ENCODE results near the gene LRRK2.

Gene LRRK2

DNA sequence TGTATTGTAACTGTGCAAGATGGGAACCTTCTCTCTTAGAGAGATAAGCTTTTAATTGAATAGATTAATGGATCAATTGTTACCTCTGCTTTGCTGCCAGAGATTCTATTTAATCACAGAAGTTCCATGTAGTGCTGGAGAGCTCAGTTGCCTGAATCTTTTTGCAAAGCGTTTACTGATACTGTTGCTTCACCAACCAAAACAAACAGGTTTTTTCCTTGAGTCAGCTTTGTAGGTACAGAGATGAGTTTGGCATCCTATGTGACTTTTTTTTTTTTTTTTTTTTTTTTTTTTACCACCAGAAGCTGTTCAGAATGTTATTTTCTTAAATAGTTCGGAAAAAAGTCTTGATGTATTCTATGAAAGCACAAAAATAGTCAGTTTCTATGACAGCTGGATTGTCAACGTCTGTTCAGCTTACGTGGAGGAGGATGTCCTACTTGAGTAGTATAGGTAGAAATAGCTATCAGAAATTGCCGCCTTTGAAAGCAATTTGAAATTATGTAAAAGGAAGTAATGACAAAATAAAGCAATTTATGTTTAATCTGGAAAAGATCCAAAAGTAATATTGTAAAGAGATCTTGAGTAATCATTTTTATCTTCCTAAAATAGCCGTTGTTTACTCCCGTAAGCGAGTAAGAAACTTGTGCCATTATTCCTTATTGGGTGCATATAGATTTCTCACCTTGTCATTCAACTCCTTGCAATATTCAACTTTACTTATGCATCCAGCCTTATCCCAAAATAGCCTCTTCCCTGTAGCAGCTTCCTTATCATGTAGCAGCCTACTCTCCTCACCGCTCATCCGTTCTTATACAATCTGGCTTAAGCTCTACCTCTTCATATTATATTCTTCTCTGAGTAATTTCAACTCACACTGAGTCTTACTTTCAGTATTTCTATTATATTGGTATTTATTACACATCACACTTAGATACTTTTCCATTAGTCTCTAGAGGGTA lies 5.2 kb downstream of the LRRK2 start:
- no peak overlapping the region for H3K4me3 ChIP-seq (ENCODE audit: low read depth, low read length)
- H3K27me3 ChIP-seq (ENCODE audit: control insufficient read depth, insufficient read depth, low read length): no peaks in the 10 kb centered on the region
- peaks cover 11% of the 10 kb centered on the region for H3K79me2 ChIP-seq
- H3K4me1 ChIP-seq: peaks cover 4% of the 10 kb centered on the region
- no peak overlapping the region for H2AFZ ChIP-seq
- TF ChIP-seq, protein P1, sequence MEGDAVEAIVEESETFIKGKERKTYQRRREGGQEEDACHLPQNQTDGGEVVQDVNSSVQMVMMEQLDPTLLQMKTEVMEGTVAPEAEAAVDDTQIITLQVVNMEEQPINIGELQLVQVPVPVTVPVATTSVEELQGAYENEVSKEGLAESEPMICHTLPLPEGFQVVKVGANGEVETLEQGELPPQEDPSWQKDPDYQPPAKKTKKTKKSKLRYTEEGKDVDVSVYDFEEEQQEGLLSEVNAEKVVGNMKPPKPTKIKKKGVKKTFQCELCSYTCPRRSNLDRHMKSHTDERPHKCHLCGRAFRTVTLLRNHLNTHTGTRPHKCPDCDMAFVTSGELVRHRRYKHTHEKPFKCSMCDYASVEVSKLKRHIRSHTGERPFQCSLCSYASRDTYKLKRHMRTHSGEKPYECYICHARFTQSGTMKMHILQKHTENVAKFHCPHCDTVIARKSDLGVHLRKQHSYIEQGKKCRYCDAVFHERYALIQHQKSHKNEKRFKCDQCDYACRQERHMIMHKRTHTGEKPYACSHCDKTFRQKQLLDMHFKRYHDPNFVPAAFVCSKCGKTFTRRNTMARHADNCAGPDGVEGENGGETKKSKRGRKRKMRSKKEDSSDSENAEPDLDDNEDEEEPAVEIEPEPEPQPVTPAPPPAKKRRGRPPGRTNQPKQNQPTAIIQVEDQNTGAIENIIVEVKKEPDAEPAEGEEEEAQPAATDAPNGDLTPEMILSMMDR (IDR thresholded peaks at IDR 0.05): no peak
- H3K4me2 ChIP-seq (ENCODE audit: low read length): no peak overlapping the region
- H3K9ac ChIP-seq: no peak overlapping the region
- no peaks in the 10 kb centered on the region for H3K9me3 ChIP-seq (ENCODE audit: control insufficient read depth, low read length)
- H3K27ac ChIP-seq: no peak overlapping the region
- no peaks in the 10 kb centered on the region for H3K36me3 ChIP-seq (ENCODE audit: control insufficient read depth, insufficient read depth, low read length)

DNA sequence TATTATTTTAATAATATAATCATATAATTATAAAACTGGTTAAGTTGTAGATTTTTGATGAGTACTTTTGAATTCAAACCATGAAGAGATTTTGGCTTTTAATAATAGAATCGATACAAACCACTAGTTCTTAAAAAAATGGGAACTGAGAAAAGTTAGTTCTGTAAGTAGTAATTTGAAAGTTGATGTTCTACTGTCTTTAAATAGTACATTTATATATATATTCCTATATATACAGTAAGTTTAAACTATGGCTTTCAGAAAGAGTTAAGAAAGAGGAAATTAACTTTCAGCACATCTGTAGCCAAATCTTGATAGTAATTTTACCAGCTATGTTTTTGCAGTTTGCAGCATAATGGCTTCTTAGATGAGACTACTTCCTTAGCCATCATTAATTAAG lies 7.8 kb downstream of the LRRK2 start:
- TF ChIP-seq, protein P1 (IDR thresholded peaks at IDR 0.05): no peak
- no peaks in the 10 kb centered on the region for H3K9me3 ChIP-seq (ENCODE audit: control insufficient read depth, low read length)

DNA sequence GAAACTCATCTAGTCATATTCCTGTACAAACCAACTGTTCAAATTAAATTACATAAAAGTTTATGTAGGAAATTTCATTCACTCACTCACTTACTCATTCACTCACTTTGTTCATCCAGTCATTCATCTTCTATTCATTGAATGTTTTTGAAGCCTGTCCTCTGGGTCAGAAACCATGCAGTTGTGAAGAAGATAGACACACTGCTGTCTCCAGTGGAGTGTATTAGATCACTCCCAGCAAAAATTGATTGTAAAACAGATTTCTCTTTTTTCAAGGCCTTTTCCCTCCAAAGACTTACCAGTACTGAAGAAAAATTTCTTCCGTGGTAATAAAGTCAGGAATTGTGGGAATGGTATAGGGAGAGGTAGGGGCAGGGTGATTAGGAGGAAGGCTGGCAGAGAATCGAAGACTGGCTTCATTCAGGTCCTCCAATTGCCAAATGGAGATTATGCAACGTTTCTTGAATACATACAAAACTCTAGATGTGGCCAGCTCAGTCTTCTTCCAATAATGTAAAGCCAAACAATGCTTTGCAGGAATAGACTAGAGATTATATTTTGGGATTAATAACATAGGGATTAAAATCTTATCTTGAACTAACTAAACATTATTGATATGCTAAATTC lies 9.1 kb downstream of the LRRK2 start:
- H3K9ac ChIP-seq: no peak overlapping the region
- H3K9me3 ChIP-seq (ENCODE audit: control insufficient read depth, low read length): no peaks in the 10 kb centered on the region
- no peak overlapping the region for H3K27ac ChIP-seq
- no peak overlapping the region for H3K4me3 ChIP-seq (ENCODE audit: low read depth, low read length)
- H3K36me3 ChIP-seq (ENCODE audit: control insufficient read depth, insufficient read depth, low read length): no peaks in the 10 kb centered on the region
- H3K4me2 ChIP-seq (ENCODE audit: low read length): no peak overlapping the region
- H2AFZ ChIP-seq: no peak overlapping the region
- no peaks in the 10 kb centered on the region for H3K27me3 ChIP-seq (ENCODE audit: control insufficient read depth, insufficient read depth, low read length)
- H3K4me1 ChIP-seq: peaks cover 18% of the 10 kb centered on the region
- TF ChIP-seq, protein P1 (IDR thresholded peaks at IDR 0.05): no peak
- H3K79me2 ChIP-seq: peaks cover 3% of the 10 kb centered on the region

More for the DNA sequence above, 7.8 kb downstream of the LRRK2 start:
- no peak overlapping the region for H3K9ac ChIP-seq
- peaks cover 6% of the 10 kb centered on the region for H3K4me1 ChIP-seq
- H2AFZ ChIP-seq: no peak overlapping the region
- H3K36me3 ChIP-seq (ENCODE audit: control insufficient read depth, insufficient read depth, low read length): no peaks in the 10 kb centered on the region
- no peak overlapping the region for H3K4me3 ChIP-seq (ENCODE audit: low read depth, low read length)
- H3K27ac ChIP-seq: no peak overlapping the region
- H3K27me3 ChIP-seq (ENCODE audit: control insufficient read depth, insufficient read depth, low read length): no peaks in the 10 kb centered on the region
- no peak overlapping the region for H3K4me2 ChIP-seq (ENCODE audit: low read length)
- H3K79me2 ChIP-seq: peaks cover 7% of the 10 kb centered on the region

DNA sequence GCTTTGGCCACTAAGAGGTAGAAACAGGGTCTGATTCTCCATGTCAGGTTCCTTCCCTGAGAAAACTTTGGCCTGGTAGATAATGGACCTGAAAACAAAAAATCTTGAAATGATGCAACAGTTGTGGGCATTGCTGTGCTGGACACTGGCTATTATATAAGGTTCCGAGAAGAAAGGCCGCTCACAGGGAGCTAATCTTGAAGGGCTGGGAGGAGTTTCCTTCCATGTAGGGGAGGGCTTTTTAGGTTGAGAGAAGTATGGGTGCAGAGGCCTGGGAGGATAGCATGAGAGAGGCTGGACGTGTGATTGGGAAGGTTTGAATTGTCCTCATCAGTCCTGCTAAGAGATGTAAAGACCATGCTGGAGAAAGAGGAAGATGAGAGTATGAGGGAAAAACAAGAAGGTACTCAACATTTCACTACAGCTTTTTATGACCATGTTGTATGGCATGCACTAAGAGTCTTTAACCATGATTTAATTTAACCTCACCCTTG lies 11.6 kb downstream of the LRRK2 start:
- Histone ChIP-seq H3K27ac (no peak overlapping the region), H3K27me3 (ENCODE audit: control insufficient read depth, insufficient read depth, low read length) (no peaks in the 10 kb centered on the region), H3K36me3 (ENCODE audit: control insufficient read depth, insufficient read depth, low read length) (no peaks in the 10 kb centered on the region), H3K4me1 (peaks cover 23% of the 10 kb centered on the region), H2AFZ (no peak overlapping the region), H3K4me3 (ENCODE audit: low read depth, low read length) (no peak overlapping the region), H3K9me3 (ENCODE audit: control insufficient read depth, low read length) (no peaks in the 10 kb centered on the region), H3K4me2 (ENCODE audit: low read length) (no peak overlapping the region), H3K79me2 (peaks cover 3% of the 10 kb centered on the region), H3K9ac (no peak overlapping the region)
- TF ChIP-seq, protein P1 (IDR thresholded peaks at IDR 0.05): no peak
